GM19043 (cell line): ENCODE measurements around the gene DDIT4.
A peak's percentile ranks its signal among the peaks of the same experiment; 100 is the strongest.
"Not testable (repeated sequence)": the region's sequence is repeated elsewhere in the genome, so short reads cannot be mapped to it uniquely, and the experiment has no call there.

ENCODE experiments used
- ATAC-seq: cut with Tn5 transposase; IDR thresholded peaks from one replicate; pipeline ENCODE4 v1.9.1; 2021; ENCODE audit warnings: low read depth; ENCODE audit not compliant: unreplicated experiment

Gene DDIT4

GRCh38 chr10:72273410-72274212 lies at the start of gene DDIT4:
Gene DDIT4, plus strand, starts transcription at chr10:72273924. Its CDS starts 293 bp downstream, at chr10:72274217.
- peak; percentile 86 for ATAC-seq

GRCh38 chr10:72224191-72224590 lies 49.5 kb upstream of the DDIT4 start:
- ATAC-seq: not testable (repeated sequence)

GRCh38 chr10:72226418-72227027 lies 47.2 kb upstream of the DDIT4 start:
- ATAC-seq: no peak

GRCh38 chr10:72227826-72228225 lies 45.9 kb upstream of the DDIT4 start:
- ATAC-seq: no peak

- no peak for ATAC-seq
Observed at GRCh38 chr10:72228318-72228751, 45.4 kb upstream of the DDIT4 start.

- ATAC-seq: no peak
Observed at GRCh38 chr10:72229261-72230251, 44.2 kb upstream of the DDIT4 start.

- no peak for ATAC-seq
Observed at GRCh38 chr10:72233621-72234020, 40.1 kb upstream of the DDIT4 start.

- ATAC-seq: no peak
Observed at GRCh38 chr10:72234560-72235095, 39.1 kb upstream of the DDIT4 start.

GRCh38 chr10:72235544-72236279 lies 38.0 kb upstream of the DDIT4 start:
- ATAC-seq: no peak

GRCh38 chr10:72238392-72239175 lies 35.1 kb upstream of the DDIT4 start:
- no peak for ATAC-seq

- ATAC-seq: no peak
Observed at GRCh38 chr10:72239409-72239808, 34.3 kb upstream of the DDIT4 start.

GRCh38 chr10:72240371-72240770 lies 33.4 kb upstream of the DDIT4 start:
- ATAC-seq: no peak

- no peak for ATAC-seq
Observed at GRCh38 chr10:72241691-72242252, 32.0 kb upstream of the DDIT4 start.

GRCh38 chr10:72242675-72243074 lies 31.0 kb upstream of the DDIT4 start:
- ATAC-seq: no peak

- no peak for ATAC-seq
Observed at GRCh38 chr10:72243822-72244437, 29.8 kb upstream of the DDIT4 start.

GRCh38 chr10:72244573-72245038 lies 29.1 kb upstream of the DDIT4 start:
- ATAC-seq: no peak

GRCh38 chr10:72245949-72246525 lies 27.7 kb upstream of the DDIT4 start:
- no peak for ATAC-seq
